ENCODE data around the gene CCDC146.

Gene CCDC146

GRCh38 chr7:77281780-77282478 is 159.5 kb downstream of the CCDC146 start:
- Histone ChIP-seq H3F3A (ENCODE audit: insufficient read depth) (no peaks in the 10 kb centered on the region), H3K36me3 (ENCODE audit: low read length) (no peaks in the 10 kb centered on the region), H2AFZ (ENCODE audit: low read depth, low read length, severe bottlenecking) (no peak overlapping the region), H3K79me2 (ENCODE audit: insufficient read depth, low read length) (no peaks in the 10 kb centered on the region), H3K27ac (ENCODE audit: low read depth, low read length) (no peak overlapping the region), H3K9ac (ENCODE audit: low read length) (no peak overlapping the region), H3K4me3 (ENCODE audit: insufficient read depth, low read length, poor library complexity, severe bottlenecking) (no peak overlapping the region), H3K9me2 (replicated peaks; ENCODE audit: insufficient read depth, low read length) (no peaks in the 10 kb centered on the region), H4K20me1 (ENCODE audit: low read depth, low read length) (no peaks in the 10 kb centered on the region), H3K27me3 (ENCODE audit: low read length) (no peaks in the 10 kb centered on the region), H3K4me2 (ENCODE audit: low read depth, low read length, poor library complexity, severe bottlenecking) (no peak overlapping the region), H3K9me3 (ENCODE audit: insufficient read depth, low read length) (no peaks in the 10 kb centered on the region)
- no peak for TF ChIP-seq CTCF (IDR thresholded peaks at IDR 0.05; ENCODE audit: insufficient read depth, low read length, poor library complexity, severe bottlenecking)
- TF ChIP-seq EZH2phosphoT487 (conservative IDR thresholded peaks at IDR 0.05; ENCODE audit: low read length), result no peak

GRCh38 chr7:77282897-77283296 is 160.5 kb downstream of the CCDC146 start:
- no peaks in the 10 kb centered on the region for H3K9me2 ChIP-seq (replicated peaks; ENCODE audit: insufficient read depth, low read length)
- H3K36me3 ChIP-seq (ENCODE audit: low read length), result no peaks in the 10 kb centered on the region
- H3K27ac ChIP-seq (ENCODE audit: low read depth, low read length), result no peak overlapping the region
- H4K20me1 ChIP-seq (ENCODE audit: low read depth, low read length), result no peaks in the 10 kb centered on the region
- no peaks in the 10 kb centered on the region for H3F3A ChIP-seq (ENCODE audit: insufficient read depth)
- no peaks in the 10 kb centered on the region for H3K9me3 ChIP-seq (ENCODE audit: insufficient read depth, low read length)
- TF ChIP-seq EZH2phosphoT487 (conservative IDR thresholded peaks at IDR 0.05; ENCODE audit: low read length) (no peak), CTCF (IDR thresholded peaks at IDR 0.05; ENCODE audit: insufficient read depth, low read length, poor library complexity, severe bottlenecking) (no peak)
- H3K4me3 ChIP-seq (ENCODE audit: insufficient read depth, low read length, poor library complexity, severe bottlenecking), result no peak overlapping the region
- H3K27me3 ChIP-seq (ENCODE audit: low read length), result no peaks in the 10 kb centered on the region
- H3K79me2 ChIP-seq (ENCODE audit: insufficient read depth, low read length), result no peaks in the 10 kb centered on the region
- H2AFZ ChIP-seq (ENCODE audit: low read depth, low read length, severe bottlenecking), result no peak overlapping the region
- H3K9ac ChIP-seq (ENCODE audit: low read length), result no peak overlapping the region
- no peak overlapping the region for H3K4me2 ChIP-seq (ENCODE audit: low read depth, low read length, poor library complexity, severe bottlenecking)

- Histone ChIP-seq H3K4me2 (ENCODE audit: low read depth, low read length, poor library complexity, severe bottlenecking) (no peak overlapping the region), H2AFZ (ENCODE audit: low read depth, low read length, severe bottlenecking) (no peak overlapping the region), H3K4me3 (ENCODE audit: insufficient read depth, low read length, poor library complexity, severe bottlenecking) (no peak overlapping the region), H3K9me3 (ENCODE audit: insufficient read depth, low read length) (no peaks in the 10 kb centered on the region), H3K36me3 (ENCODE audit: low read length) (no peaks in the 10 kb centered on the region), H3K9me2 (replicated peaks; ENCODE audit: insufficient read depth, low read length) (no peaks in the 10 kb centered on the region), H3K27ac (ENCODE audit: low read depth, low read length) (no peak overlapping the region), H3K9ac (ENCODE audit: low read length) (no peak overlapping the region), H3F3A (ENCODE audit: insufficient read depth) (no peaks in the 10 kb centered on the region), H4K20me1 (ENCODE audit: low read depth, low read length) (no peaks in the 10 kb centered on the region), H3K27me3 (ENCODE audit: low read length) (no peaks in the 10 kb centered on the region), H3K79me2 (ENCODE audit: insufficient read depth, low read length) (no peaks in the 10 kb centered on the region)
- TF ChIP-seq EZH2phosphoT487 (conservative IDR thresholded peaks at IDR 0.05; ENCODE audit: low read length) (no peak), CTCF (IDR thresholded peaks at IDR 0.05; ENCODE audit: insufficient read depth, low read length, poor library complexity, severe bottlenecking) (no peak)
Measured at GRCh38 chr7:77284005-77284404, 161.6 kb downstream of the CCDC146 start.
